Measurements from ENCODE around the gene CDK16. TPM values are rescaled to one million over a fixed set of nuclear protein-coding genes. Genes with fewer than 3 reads are reported as not detected.

CDK16 gene
- total RNA-seq, 1 experiment from 2014 or later: 134 TPM

GRCh38 chrX:47201345-47201944 is 17.0 kb upstream of the CDK16 start:
- intact Hi-C loops (cut with micrococcal nuclease; ENCODE audit: unreplicated experiment) (no loop called here), in situ Hi-C loops (cut with HindIII; ENCODE audit: low pct_unique_long_range_greater_than_20kb, low sequenced_read_pairs) (no loop called here)
- no TSS peak for BruUV-seq (replicated peaks)
- no peak for DNase-seq (ENCODE audit: low read depth, low spot score)
- no peak for ATAC-seq
- Histone ChIP-seq H3K27me3 (ENCODE audit: control insufficient read depth, insufficient read depth, low read length) (no peaks in the 10 kb centered on the region), H3K9me3 (ENCODE audit: control insufficient read depth, insufficient read depth, low read depth, low read length) (no peaks in the 10 kb centered on the region), H3K4me3 (ENCODE audit: low read depth in 2 of 2, low read length in 2 of 2) (no peak overlapping the region), H3K4me1 (ENCODE audit: control insufficient read depth, insufficient read depth, low read length) (peaks cover 9% of the 10 kb centered on the region), H3K27ac (ENCODE audit: low read length) (no peak overlapping the region), H3K36me3 (ENCODE audit: control insufficient read depth, insufficient read depth, low read length) (peaks cover 21% of the 10 kb centered on the region)
- TF ChIP-seq SIN3A (IDR thresholded peaks at IDR 0.05; ENCODE audit: borderline replicate concordance, insufficient read depth, low read depth, low read length) (no peak), POLR2AphosphoS5 (IDR thresholded peaks at IDR 0.05; ENCODE audit: low read depth, low read length) (no peak), TCF7L2 (IDR thresholded peaks at IDR 0.05; ENCODE audit: low read depth, low read length) (no peak), REST (IDR thresholded peaks at IDR 0.05; ENCODE audit: insufficient read depth in 1 of 2, low read depth in 2 of 2, low read length in 1 of 2) (no peak), CTCF (IDR thresholded peaks at IDR 0.05) (no peak)
- ChIA-PET POLR2A (no interaction called here), CTCF (interaction anchor here (0.6 kb wide), 1 partner anchor 180 kb away, joined by 3 read pairs; no protein-coding TSS in a partner anchor)

GRCh38 chrX:47202316-47202715 is 16.2 kb upstream of the CDK16 start:
- H3K27me3 ChIP-seq (ENCODE audit: control insufficient read depth, insufficient read depth, low read length): no peaks in the 10 kb centered on the region
- BruUV-seq (replicated peaks): TSS peak; percentile 2
- ATAC-seq (no peak), DNase-seq (ENCODE audit: low read depth, low spot score) (no peak)
- ChIA-PET POLR2A (no interaction called here), CTCF (no interaction called here)
- no peaks in the 10 kb centered on the region for H3K9me3 ChIP-seq (ENCODE audit: control insufficient read depth, insufficient read depth, low read depth, low read length)
- H3K36me3 ChIP-seq (ENCODE audit: control insufficient read depth, insufficient read depth, low read length): peaks cover 26% of the 10 kb centered on the region
- H3K27ac ChIP-seq (ENCODE audit: low read length): no peak overlapping the region
- TF ChIP-seq POLR2AphosphoS5 (IDR thresholded peaks at IDR 0.05; ENCODE audit: low read depth, low read length): no peak
- no peak for TF ChIP-seq REST (IDR thresholded peaks at IDR 0.05; ENCODE audit: insufficient read depth in 1 of 2, low read depth in 2 of 2, low read length in 1 of 2)
- no peak for TF ChIP-seq TCF7L2 (IDR thresholded peaks at IDR 0.05; ENCODE audit: low read depth, low read length)
- no peak for TF ChIP-seq CTCF (IDR thresholded peaks at IDR 0.05)
- no peak for TF ChIP-seq SIN3A (IDR thresholded peaks at IDR 0.05; ENCODE audit: borderline replicate concordance, insufficient read depth, low read depth, low read length)
- H3K4me3 ChIP-seq (ENCODE audit: low read depth in 2 of 2, low read length in 2 of 2): no peak overlapping the region
- intact Hi-C loops (cut with micrococcal nuclease; ENCODE audit: unreplicated experiment): no loop called here
- H3K4me1 ChIP-seq (ENCODE audit: control insufficient read depth, insufficient read depth, low read length): no peaks in the 10 kb centered on the region; the same call in none of the 2 replicates
- in situ Hi-C loops (cut with HindIII; ENCODE audit: low pct_unique_long_range_greater_than_20kb, low sequenced_read_pairs): no loop called here

Data from Panc1 (cell line).